GM12878 (cell line): ENCODE results near the gene KRT34. TPM values are rescaled to one million over a fixed set of nuclear protein-coding genes. Genes with fewer than 3 reads are reported as not detected.

Experiments used
- ATAC-seq: fragments of 200-7000 bp; cut with Tn5 transposase; 3 replicates; pipeline ENCODE4 v1.9.1; 2020; ENCODE audit warnings: mild to moderate bottlenecking, moderate library complexity
- BruUV-seq: library from RNA; stranded (reverse); fragments of 400-500 nt; replicated peaks from 2 replicates; lab custom pipeline; 2021; lab: Mats Ljungman, UMichigan
- CTCF ChIA-PET: fragments of 300-600 bp; sonication (Branson Sonifier 250); formaldehyde crosslinking; extraction: SDS; loops from one replicate; lab custom pipeline; 2021; ENCODE audit warnings: inconsistent platforms; lab: Yijun Ruan, JAX
- POLR2A ChIA-PET: fragments of 350-600 bp; formaldehyde crosslinking; extraction: SDS; loops from one replicate; lab custom pipeline; 2021; ENCODE audit warnings: inconsistent platforms; lab: Charles Lee
- RAD21 ChIA-PET: fragments of 300-600 bp; sonication (Branson Sonifier 250); formaldehyde crosslinking; loops from one replicate; lab custom pipeline; 2023; ENCODE audit warnings: antibody characterized with exemption; ENCODE audit not compliant: unreplicated experiment; lab: Charles Lee
- SMC1A ChIA-PET: fragments of 300-600 bp; sonication (Branson Sonifier 250); formaldehyde crosslinking; loops from one replicate; lab custom pipeline; 2023; ENCODE audit not compliant: unreplicated experiment, uncharacterized antibody; lab: Charles Lee
- DNase-seq: peaks from one replicate; pipeline ENCODE4 v3.0.0-alpha.2; 2011; ENCODE audit warnings: low read depth, low spot score
- FAIRE-seq: peaks from 3 replicates; lab custom pipeline; 2011; peaks lifted over from hg19 to GRCh38; lab: Jason Lieb, UNC
- H2AFZ ChIP-seq: 2 replicates; pipeline ENCODE4 v1.6.0; 2011; ENCODE audit warnings: low read depth, low read length, control low read depth; ENCODE audit not compliant: control insufficient read depth
- H3K27ac ChIP-seq: 2 replicates; pipeline ENCODE4 v1.5.1; 2011; ENCODE audit warnings: control low read depth; ENCODE audit not compliant: control insufficient read depth, insufficient read depth
- H3K27me3 ChIP-seq, 2 experiments: replicated peaks in 1 of 2; 2 replicates each; pipeline versions ENCODE4 v1.6.0 to v1.6.1; 2011; ENCODE audit warnings: low read length in 1 of 2; ENCODE audit not compliant: control insufficient read depth in 2 of 2, insufficient read depth in 2 of 2
- H3K36me3 ChIP-seq, 2 experiments: 2 replicates each; pipeline ENCODE4 v1.5.1; 2011; ENCODE audit warnings: low read length in 1 of 2; ENCODE audit not compliant: control insufficient read depth in 2 of 2, insufficient read depth in 2 of 2
- H3K4me1 ChIP-seq: 2 replicates; pipeline ENCODE4 v1.6.1; 2011; ENCODE audit warnings: mild to moderate bottlenecking, low read length, moderate library complexity, mixed read lengths; ENCODE audit not compliant: control insufficient read depth, insufficient read depth
- H3K4me2 ChIP-seq: 2 replicates; pipeline ENCODE4 v1.6.0; 2011; ENCODE audit warnings: control low read depth; ENCODE audit not compliant: control insufficient read depth, insufficient read depth
- H3K4me3 ChIP-seq: fragments of 200-600 bp; sonication (generic); 2 replicates; pipeline ENCODE4 v1.5.1; 2016
- H3K79me2 ChIP-seq: 2 replicates; pipeline ENCODE4 v1.6.0; 2011; ENCODE audit warnings: low read length; ENCODE audit not compliant: control insufficient read depth, insufficient read depth
- H3K9ac ChIP-seq: 2 replicates; pipeline ENCODE4 v1.8.0; 2011; ENCODE audit warnings: low read length, control low read depth, mixed read lengths; ENCODE audit not compliant: control insufficient read depth, insufficient read depth
- H3K9me3 ChIP-seq: replicated peaks from 3 replicates; pipeline ENCODE4 v1.5.1; 2011; ENCODE audit warnings: mild to moderate bottlenecking, low read length; ENCODE audit not compliant: control insufficient read depth, insufficient read depth
- H4K20me1 ChIP-seq: 2 replicates; pipeline ENCODE4 v1.6.0; 2011; ENCODE audit not compliant: control insufficient read depth, insufficient read depth
- BHLHE40 ChIP-seq, 2 experiments: fragments of 450-650 bp in 1 of 2; IDR thresholded peaks; 2 replicates each; pipeline ENCODE4 v1.6.1; 2011 to 2017; ENCODE audit warnings: low read depth in 2 of 2, borderline replicate concordance in 1 of 2, improper control_type of control experiment in 1 of 2, low read length in 1 of 2, mild to moderate bottlenecking in 1 of 2
- HDAC2 ChIP-seq: fragments of 200-600 bp; sonication (generic); IDR thresholded peaks from 2 replicates; pipeline ENCODE4 v1.6.1; 2017
- WGBS: methylation state at CpG from one replicate; pipeline ENCODE4 v1.1.6; 2016; ENCODE audit warnings: low lambda C conversion rate; ENCODE audit not compliant: insufficient replicate concordance, insufficient coverage; ENCODE audit errors: missing lambda C conversion rate; 5-methylcytosine and 5-hydroxymethylcytosine counted together
- in situ Hi-C: fragments of 300-500 bp; cut with MboI; formaldehyde crosslinking; loops from 9 replicates; pipeline ENCODE4 v1.14.3; 2018; ENCODE audit warnings: mixed read lengths
- intact Hi-C: fragments of 100-400 bp; cut with micrococcal nuclease; formaldehyde crosslinking; loops from one replicate; pipeline ENCODE4 v1.14.2; 2022; ENCODE audit not compliant: unreplicated experiment
- polyA plus RNA-seq, 11 experiments: library from polyadenylated mRNA; depleted of rRNA in 4 of 11; unstranded in 6 of 11; stranded (reverse) in 5 of 11; fragments of >200 nt; fragmentation: Nextera tagmentation in 4 of 11; fragmentation: Illumina TruSeq in 1 of 11; extraction: Ambion mirVana in 4 of 11; extraction: Trizol in 1 of 11; gene quantifications; 1 replicate in 1 of 11; 2 replicates in 10 of 11; pipeline versions ENCODE4 v1.2.1 to v1.2.3, GENCODE V29; 2011 to 2016; ENCODE audit warnings: inconsistent platforms in 2 of 11, missing spikeins in 2 of 11, low read depth in 1 of 11
- total RNA-seq, 4 experiments: library from RNA; depleted of rRNA in 3 of 4; stranded (reverse); fragments of >200 nt in 3 of 4; fragmentation: Illumina TruSeq in 1 of 4; extraction: Trizol in 1 of 4; gene quantifications; 2 replicates each; pipeline versions ENCODE4 v1.2.1 to v1.2.3, GENCODE V29; 2013 to 2021
- TF ChIP-seq, protein P1 (sequence below): IDR thresholded peaks from 2 replicates; pipeline ENCODE4 v1.6.1; 2011; ENCODE audit warnings: low read depth, low read length, improper control_type of control experiment, borderline replicate concordance
- TF ChIP-seq, protein P2 (sequence below): fragments of 450-650 bp; IDR thresholded peaks from 2 replicates; pipeline ENCODE4 v1.6.1; 2016; ENCODE audit warnings: mild to moderate bottlenecking
- TF ChIP-seq, protein P3 (sequence below): fragments of 450-650 bp; IDR thresholded peaks from 2 replicates; pipeline ENCODE4 v1.6.1; 2017; ENCODE audit warnings: mild to moderate bottlenecking, moderate library complexity

The KRT34 gene
- total and polyA plus RNA-seq, 10 of the 15 experiments (the other 5 are each of a cell fraction or from before 2014, with no cell fraction given) = not detected

DNA sequence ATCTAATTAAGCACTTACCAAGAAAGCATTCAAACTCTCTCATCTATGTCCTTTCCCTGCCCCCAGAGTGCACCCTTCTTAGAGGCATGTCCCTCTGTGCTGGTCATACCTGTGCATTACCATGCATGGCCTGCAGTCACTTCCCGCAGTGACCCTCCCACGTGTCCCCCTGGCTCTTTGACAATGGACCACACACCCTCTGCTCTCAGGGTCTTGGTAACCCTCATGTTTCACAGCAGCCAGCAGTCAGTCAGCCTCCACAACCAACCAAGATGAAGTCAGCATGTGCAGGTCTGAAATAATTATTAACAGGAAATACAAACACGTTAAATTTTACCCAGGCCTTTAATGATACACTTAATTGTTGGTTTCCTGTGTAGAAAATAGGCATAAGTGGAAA lies 41.6 kb downstream of the KRT34 start:
- in situ Hi-C loops = no loop called here
- 0 out of 2 replicates have a peak overlapping the region, but pooled peaks have one; percentile 5 for H3K4me3 ChIP-seq
- BruUV-seq = no TSS peak
- intact Hi-C loops = no loop called here
- POLR2A ChIA-PET = interaction anchor here (0.6 kb wide), 1 partner anchor 92 kb away, joined by 4 read pairs; no protein-coding TSS in a partner anchor
- FAIRE-seq (no peak), ATAC-seq (peak; percentile 59), DNase-seq (peak; percentile 48)
- RAD21 ChIA-PET = interaction anchor here (2.4 kb wide), 1 partner anchor 19 kb away, joined by 8 read pairs; no protein-coding TSS in a partner anchor
- no peak overlapping the region for H3K4me2 ChIP-seq
- no peak overlapping the region for H3K9ac ChIP-seq
- H3K36me3 ChIP-seq = no peaks in the 10 kb centered on the region; a peak in 1 of 4 replicates
- H4K20me1 ChIP-seq = no peaks in the 10 kb centered on the region; the same call in 1 of the 2 replicates
- peaks cover 4% of the 10 kb centered on the region; the same call in 2 of the 3 replicates for H3K9me3 ChIP-seq
- H3K79me2 ChIP-seq = no peaks in the 10 kb centered on the region
- no peaks in the 10 kb centered on the region for H3K27me3 ChIP-seq
- TF ChIP-seq BHLHE40 (IDR thresholded peaks at IDR 0.05; ENCODE audit: borderline replicate concordance in 1 of 2, low read depth in 2 of 2, low read length in 1 of 2) = peak in 1 of 2 experiments; percentile 50; a peak in 1 of 4 replicates
- TF ChIP-seq, protein P1, sequence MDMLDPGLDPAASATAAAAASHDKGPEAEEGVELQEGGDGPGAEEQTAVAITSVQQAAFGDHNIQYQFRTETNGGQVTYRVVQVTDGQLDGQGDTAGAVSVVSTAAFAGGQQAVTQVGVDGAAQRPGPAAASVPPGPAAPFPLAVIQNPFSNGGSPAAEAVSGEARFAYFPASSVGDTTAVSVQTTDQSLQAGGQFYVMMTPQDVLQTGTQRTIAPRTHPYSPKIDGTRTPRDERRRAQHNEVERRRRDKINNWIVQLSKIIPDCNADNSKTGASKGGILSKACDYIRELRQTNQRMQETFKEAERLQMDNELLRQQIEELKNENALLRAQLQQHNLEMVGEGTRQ = no peak
- TF ChIP-seq, protein P2, sequence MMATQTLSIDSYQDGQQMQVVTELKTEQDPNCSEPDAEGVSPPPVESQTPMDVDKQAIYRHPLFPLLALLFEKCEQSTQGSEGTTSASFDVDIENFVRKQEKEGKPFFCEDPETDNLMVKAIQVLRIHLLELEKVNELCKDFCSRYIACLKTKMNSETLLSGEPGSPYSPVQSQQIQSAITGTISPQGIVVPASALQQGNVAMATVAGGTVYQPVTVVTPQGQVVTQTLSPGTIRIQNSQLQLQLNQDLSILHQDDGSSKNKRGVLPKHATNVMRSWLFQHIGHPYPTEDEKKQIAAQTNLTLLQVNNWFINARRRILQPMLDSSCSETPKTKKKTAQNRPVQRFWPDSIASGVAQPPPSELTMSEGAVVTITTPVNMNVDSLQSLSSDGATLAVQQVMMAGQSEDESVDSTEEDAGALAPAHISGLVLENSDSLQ = peak; percentile 64; the same call in 1 of the 2 replicates
- TF ChIP-seq, protein P3, sequence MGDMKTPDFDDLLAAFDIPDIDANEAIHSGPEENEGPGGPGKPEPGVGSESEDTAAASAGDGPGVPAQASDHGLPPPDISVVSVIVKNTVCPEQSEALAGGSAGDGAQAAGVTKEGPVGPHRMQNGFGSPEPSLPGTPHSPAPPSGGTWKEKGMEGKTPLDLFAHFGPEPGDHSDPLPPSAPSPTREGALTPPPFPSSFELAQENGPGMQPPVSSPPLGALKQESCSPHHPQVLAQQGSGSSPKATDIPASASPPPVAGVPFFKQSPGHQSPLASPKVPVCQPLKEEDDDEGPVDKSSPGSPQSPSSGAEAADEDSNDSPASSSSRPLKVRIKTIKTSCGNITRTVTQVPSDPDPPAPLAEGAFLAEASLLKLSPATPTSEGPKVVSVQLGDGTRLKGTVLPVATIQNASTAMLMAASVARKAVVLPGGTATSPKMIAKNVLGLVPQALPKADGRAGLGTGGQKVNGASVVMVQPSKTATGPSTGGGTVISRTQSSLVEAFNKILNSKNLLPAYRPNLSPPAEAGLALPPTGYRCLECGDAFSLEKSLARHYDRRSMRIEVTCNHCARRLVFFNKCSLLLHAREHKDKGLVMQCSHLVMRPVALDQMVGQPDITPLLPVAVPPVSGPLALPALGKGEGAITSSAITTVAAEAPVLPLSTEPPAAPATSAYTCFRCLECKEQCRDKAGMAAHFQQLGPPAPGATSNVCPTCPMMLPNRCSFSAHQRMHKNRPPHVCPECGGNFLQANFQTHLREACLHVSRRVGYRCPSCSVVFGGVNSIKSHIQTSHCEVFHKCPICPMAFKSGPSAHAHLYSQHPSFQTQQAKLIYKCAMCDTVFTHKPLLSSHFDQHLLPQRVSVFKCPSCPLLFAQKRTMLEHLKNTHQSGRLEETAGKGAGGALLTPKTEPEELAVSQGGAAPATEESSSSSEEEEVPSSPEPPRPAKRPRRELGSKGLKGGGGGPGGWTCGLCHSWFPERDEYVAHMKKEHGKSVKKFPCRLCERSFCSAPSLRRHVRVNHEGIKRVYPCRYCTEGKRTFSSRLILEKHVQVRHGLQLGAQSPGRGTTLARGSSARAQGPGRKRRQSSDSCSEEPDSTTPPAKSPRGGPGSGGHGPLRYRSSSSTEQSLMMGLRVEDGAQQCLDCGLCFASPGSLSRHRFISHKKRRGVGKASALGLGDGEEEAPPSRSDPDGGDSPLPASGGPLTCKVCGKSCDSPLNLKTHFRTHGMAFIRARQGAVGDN = 0 out of 2 replicates have a peak, but pooled peaks have one; percentile 22
- TF ChIP-seq HDAC2 = no peak
- H3K4me1 ChIP-seq = peaks cover 28% of the 10 kb centered on the region
- no peak overlapping the region for H2AFZ ChIP-seq
- 6% methylated on average over 3 of the region's 3 CpGs for WGBS
- SMC1A ChIA-PET = interaction anchor here (1.2 to 1.7 kb wide), 2 partner anchors 12 to 737 kb away, joined by 3 read pairs; no protein-coding TSS in a partner anchor
- H3K27ac ChIP-seq = no peak overlapping the region; the same call in 1 of the 2 replicates
- CTCF ChIA-PET = interaction anchor here (0.8 to 2.6 kb wide), 4 partner anchors 18 to 322 kb away, joined by 4 to 6 read pairs (median 4); no protein-coding TSS in a partner anchor
